Renal cortex interstitium (tissue), 11 donors: ENCODE results near the gene EFTUD2. TPM values are rescaled to one million over a fixed set of nuclear protein-coding genes. Genes with fewer than 3 reads are reported as not detected.

Experiments
- DNase-seq, 11 donors: peaks; one replicate each; pipeline ENCODE4 v3.0.0-alpha.2; 2013; ENCODE audit warnings: low read depth in 9 of 11, low spot score in 4 of 11; ENCODE audit errors: extremely low read depth in 1 of 11
- polyA plus RNA-seq, 3 donors: library from polyadenylated mRNA; unstranded; fragments of 120-200 nt; gene quantifications; one replicate each; pipeline ENCODE4 v1.2.1, GENCODE V29; 2013; ENCODE audit not compliant: insufficient read length in 3 of 3

Gene EFTUD2
- polyA plus RNA-seq, 3 donors = 94.0 to 129 (median 113) TPM

DNA sequence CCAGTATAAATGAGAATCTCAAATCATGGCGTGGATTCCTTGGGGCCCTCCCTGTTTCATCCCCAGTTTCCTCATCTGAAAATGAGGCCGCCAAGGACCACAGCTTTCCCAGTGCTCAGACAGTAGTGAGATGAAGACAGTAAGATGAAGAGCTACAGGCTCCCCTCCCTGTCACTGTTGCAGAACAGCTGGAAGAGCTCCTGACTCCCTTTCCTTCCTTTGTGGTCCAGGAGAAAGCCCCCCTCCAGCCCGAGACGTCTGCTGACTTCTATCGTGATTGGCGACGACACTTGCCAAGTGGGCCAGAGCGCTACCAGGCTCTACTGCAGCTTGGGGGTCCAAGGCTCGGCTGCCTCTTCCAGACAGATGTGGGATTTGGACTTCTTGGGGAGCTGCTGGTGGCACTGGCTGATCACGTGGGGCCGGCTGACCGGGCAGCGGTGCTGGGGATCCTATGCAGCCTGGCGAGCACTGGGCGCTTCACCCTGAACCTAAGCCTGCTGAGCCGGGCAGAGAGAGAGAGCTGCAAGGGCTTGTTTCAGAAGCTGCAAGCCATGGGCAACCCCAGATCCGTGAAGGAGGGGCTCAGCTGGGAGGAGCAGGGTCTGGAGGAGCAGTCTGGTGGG is 3.0 kb upstream of the EFTUD2 start:
- no peak for DNase-seq

DNA sequence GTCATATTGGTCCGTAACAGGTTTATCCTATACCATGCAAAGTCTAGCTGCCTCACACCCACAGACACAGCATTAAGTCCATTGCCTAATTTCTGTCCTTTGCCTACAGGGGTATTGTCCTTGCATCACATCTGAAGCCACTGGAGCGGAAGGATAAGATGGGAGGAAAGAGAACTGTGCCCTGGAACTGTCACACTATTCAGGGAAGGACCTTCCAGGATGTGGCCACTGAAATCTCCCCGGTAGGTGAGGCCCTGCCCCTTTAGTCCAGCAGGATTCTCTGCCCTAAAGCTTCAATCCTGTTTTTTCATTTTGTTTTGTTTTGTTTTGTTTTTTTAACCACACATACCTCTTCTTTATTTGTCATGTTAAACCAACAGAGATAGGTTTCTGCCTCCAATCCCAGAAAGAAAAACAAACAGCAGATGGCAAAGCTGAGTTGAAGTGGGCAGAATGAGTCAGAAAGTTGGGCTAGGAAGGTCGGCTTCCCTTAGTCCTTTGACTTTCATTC is 2.2 kb upstream of the EFTUD2 start:
- DNase-seq = no peak

DNA sequence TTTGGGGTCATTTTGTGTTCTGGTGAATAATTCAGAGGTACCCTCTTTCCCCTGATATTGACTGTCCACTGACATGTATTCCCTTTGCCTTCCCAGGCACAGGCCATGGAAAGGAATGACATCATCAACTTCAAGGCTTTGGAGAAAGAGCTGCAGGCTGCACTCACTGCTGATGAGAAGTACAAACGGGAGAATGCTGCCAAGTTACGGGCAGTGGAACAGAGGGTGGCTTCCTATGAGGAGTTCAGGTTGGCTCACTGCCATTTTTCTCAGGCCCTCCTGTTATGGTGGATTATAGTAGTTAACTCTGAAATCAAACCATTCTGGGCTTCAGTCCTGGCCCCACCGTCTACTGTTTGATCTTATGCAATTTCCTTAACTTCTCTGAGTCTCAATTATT is 1.6 kb upstream of the EFTUD2 start:
- no peak for DNase-seq

DNA sequence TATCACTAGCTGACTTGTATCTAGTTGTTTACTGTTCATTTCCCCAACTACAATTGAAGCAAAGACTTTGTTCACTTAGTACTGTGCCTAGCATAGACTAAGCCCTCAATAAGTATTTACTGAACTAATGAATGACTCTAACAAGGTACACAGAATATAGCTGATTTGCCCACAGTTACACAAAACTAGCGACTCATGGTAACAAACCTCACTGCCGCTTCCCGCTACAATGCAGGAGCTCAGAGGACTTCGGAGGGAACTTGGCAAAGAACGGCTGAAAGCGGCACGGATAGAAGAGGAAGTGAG is 524 bp downstream of the EFTUD2 start:
- no peak for DNase-seq

DNA sequence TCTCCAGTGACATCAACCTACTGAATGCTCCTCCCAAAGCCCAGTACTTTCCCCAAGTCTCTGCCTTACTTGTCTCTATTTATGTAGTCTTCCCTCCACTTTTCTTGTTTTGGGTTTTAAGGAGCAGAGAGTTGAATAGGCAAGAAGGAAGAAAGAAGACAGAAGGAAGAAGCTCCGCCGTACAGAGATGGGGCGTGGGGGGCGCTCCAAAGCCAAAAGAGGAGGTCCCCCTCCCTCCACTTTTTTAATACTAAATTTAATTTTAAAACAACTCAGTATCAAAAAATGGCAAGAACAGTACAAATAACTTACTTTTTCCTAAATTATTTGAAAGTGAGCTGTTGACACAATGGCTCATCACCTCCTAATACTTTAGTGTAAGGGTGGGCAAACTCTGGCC is 4.6 kb downstream of the EFTUD2 start:
- DNase-seq = no peak

DNA sequence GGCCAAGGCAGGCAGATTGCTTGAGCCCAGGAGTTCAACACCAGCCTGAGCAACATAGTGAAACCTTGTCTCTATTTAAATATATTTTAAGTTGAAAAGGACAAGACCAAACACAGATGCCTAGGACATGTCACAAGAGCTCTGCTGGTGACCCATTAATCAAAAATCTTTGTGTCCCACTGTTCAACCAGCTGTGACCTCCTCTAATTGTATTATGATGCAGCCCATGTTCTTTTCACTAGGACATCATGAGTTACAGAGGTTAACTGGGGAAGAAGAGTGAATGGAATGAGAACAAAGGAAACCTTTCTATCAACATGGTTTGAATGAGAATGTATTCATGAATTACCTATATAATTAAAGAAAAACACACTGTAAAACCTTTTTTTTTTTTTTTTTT is 7.0 kb downstream of the EFTUD2 start:
- no peak for DNase-seq

DNA sequence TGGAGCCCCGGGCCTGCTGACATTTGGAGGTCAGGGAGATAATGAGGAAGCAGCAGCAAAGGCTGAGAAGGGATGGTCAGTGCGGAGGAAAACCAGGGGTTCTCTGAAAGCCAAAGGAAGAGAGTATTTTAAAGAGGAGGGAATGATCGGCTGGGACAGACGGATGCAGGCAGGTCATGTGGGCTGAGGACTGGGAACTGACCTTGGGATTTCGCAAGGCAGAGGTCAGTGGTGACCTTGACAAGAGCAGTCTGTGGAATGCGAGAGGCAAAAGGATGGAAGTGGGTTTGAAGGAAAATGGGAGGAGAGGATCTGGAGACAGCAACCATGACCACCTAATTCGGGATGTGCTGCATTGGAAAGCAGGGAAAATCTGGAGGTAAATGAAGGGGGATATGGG is 10.2 kb downstream of the EFTUD2 start:
- DNase-seq = no peak

DNA sequence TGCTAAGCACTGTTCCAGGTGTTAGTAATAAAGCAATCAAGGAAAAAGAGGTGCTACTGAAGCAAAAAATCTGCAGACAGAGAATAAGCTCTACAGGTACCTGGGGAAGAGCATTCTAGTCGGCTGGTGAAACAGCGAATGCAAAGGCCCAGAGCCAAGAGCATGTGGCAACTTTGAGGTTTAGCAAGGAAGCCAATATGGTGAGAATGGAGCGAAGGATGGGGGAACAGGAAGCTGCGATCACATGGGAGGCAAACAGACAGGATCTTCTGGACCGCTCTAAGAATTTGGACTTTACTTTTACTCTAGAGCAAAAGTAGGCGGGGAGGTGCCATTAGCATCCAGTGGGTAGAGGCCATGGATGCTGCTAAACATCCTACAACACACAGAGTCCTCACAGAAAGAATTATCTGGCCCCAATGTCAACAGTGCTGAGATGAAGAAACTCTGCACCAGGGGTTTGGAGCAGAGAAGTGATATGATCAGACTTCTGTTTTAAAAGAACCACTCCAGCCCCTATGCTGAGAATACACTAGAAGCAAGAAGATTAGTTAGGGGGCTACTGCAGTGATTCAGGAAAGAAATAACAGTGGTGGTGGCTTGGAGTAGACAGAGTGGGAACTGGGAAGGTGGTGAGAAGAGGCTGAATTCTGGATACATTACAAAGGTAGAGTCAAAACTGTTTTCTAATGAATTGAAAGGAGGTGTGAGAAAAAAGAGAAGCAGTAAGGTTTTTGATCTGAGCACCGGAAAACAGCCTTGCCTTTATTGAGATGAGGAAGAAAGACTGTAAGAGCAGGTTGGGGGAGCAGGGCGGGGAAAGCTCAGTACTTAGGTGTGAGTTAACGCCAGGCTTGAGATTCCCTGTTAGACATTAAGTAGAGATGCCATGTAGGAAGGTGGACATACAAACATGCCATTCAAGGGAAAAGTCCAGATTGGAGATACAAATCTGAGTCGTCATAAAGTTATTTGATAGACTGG is 11.0 kb downstream of the EFTUD2 start:
- no peak for DNase-seq

DNA sequence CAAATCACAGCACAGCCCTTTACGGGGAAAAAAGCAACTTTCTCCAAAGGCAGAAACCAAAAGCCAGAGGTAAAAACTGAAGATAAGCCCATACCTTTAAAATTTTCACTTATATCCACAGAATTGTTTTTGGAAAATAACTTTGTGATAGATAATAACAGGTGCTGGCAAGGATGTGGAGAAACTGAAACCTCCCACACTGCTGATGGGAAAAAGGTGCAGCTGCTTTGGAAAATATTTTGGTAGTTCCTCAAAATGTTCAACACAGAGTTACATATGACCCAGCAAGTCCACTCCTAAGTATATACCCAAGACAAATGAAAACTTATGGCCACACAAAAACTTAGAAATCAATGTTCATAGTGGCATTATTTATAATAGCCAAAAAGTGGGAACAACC is 12.2 kb downstream of the EFTUD2 start:
- DNase-seq = no peak

DNA sequence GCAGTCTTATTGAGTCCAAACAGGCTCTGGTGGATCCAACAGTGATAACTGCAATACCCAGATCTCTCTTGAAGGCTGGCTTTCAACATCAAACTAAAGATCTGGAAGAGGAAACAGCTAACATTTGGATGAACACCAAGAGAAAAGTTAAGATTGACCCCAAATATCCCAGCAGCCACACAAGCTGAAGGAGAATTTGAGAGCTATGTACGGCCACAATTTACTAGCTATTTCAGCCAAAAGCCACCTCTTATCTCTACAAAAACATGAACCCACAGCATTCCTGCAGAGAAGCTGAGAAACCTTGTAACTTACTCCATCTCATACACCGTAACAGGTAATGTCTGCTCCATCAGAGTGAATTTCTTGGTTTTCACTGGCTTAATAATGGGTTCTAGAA is 14.3 kb downstream of the EFTUD2 start:
- DNase-seq = no peak

DNA sequence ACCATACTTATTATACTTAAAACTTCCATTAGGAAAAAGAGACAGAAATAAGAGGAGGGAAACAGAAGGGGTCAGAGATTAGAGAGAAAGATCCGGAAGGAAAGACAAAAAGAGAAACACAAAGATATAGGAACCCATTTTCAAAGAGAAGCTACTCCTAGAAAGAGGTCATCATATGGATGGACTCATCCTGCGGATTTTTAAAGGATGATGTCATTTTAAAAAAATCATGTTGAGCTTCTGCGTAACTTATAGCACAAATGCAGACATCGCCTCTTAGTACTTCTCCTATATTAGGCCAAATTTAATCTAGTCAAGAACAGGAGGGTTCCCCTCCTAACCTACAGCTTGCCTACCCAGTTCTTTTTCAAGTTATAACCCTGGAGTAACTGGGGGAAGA is 18.1 kb downstream of the EFTUD2 start:
- no peak for DNase-seq

DNA sequence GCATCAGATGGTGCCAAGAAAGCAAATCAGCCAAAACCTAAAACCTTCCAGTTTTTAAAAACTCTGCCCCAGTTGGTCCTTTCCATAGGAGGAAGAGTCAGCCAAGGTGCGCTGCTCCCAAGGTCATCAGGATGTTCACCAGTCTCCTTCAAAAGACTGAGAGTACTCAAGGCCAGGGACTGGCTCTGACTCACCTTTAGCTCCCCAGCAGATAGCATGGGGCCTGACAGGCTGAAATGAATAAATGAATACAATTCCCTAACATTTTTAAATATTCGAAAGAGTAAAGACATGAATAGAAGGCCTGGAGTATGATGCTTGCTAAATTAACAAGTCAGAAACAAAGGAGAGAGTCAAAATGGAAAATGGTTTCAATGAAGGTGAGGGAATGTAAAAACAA is 19.2 kb downstream of the EFTUD2 start:
- DNase-seq = no peak

DNA sequence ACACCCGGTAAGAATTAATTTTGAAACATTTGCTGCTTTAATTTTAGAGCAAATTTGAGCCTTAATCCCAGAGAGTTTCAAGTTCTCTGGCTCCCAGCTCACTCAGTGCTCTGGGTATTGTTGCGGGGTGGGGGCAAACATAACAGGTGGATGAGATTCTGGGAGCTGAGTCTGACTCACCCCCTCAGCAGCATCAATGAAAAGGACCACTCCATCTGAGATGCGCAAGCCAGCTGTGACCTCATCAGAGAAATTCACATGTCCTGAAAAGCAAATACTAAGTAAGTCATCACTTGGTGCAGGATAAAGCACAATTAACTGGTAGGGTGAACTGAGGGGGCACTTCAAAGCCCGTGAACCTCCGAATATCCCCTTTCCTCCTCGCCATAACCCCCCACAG is 19.9 kb downstream of the EFTUD2 start:
- no peak for DNase-seq

DNA sequence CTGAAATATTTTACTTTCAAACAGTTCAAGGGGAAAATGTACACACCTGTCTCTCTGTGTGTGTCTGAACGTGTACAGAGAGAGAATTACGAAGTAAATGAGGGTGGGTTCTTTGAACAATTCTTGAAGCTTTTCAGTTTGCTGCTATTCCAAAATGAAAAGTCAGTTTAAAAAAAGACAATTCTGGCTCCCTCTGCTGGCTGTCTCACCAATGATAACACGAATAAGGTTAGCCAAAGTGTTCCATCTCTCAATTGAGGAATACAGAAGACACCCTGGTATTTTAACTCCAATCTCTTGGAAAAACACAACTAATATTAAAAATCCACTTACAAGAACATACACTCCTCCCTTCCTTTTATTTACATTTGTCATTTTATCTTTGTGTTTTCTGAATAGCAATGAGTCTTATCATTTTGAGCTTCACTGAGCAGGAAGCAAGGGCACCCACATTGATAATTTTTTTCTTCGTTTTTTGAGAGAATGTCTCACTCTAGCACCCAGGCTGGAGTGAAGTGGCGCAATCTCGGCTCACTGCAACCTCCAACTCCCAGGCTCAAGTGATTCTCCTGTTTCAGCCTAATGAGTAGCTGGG is 20.5 kb downstream of the EFTUD2 start:
- DNase-seq = peak in 2 of 11 donors; percentile 18 to 23

DNA sequence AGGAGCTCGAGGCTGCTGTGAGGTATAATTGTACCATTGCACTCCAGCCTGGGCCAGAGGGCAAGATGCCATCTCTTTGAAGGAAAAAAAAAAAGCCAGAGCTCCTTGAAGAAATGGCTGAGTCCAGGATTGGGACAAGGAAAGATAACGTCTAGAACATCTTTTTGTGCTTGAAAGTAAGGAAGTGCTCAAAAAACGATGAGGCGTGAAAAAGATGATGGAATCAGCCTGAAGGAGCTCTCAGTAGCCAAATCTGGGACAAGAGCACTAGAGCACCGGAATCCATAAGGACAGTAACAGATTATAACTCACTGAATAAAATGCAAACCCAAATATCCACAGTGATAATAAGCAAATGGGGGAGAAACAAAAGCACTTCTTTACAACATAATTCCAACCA is 22.1 kb downstream of the EFTUD2 start:
- DNase-seq = no peak

DNA sequence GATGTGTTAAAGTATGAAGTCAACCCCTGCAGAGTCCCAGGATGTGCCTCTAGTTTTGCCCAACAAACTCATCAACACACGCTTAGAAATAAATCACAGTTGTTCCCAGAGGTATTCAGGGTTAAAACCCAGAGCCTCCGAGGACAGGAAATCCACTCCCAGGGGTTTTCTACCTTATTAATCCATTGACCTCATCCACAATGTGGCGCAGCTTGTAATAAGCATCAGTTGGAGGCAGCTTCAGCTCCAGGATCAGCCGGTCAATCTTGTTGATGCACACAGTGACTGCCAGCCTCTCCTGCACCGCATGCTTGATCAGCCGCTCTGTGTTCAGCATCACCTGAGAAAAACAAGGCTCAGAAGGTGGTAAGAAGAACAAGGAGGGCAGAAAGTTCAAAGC is 23.5 kb downstream of the EFTUD2 start:
- no peak for DNase-seq

DNA sequence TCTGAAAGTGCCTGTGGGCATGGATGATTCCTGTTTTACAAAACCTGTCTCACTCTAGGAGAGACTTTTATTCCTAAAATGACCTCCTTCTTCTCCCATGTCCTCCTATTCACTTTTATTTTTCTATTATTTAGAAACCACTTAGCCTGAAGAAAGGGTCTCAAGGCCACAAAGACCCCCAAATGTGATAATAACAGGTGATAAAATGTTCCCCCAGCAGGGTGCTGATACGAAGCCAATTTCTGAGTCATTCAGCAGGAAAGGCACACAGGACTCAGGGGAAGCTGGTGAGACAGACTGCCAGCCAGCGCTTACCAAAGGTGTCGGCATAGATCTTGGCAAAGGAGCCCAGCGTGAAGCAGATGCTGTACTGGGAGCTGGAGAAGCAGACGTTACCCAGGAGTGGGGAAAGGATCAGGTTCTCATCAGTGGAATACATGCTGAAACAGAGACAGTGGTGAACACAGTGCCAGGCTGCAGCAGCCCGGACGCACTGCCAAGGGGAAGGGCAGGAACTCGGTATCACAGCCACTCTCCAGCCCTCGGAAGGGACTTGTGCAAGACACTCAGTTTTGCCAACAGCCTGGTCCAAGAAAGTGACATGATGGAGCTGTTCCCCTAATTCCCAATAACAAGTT is 27.0 kb downstream of the EFTUD2 start:
- no peak for DNase-seq

DNA sequence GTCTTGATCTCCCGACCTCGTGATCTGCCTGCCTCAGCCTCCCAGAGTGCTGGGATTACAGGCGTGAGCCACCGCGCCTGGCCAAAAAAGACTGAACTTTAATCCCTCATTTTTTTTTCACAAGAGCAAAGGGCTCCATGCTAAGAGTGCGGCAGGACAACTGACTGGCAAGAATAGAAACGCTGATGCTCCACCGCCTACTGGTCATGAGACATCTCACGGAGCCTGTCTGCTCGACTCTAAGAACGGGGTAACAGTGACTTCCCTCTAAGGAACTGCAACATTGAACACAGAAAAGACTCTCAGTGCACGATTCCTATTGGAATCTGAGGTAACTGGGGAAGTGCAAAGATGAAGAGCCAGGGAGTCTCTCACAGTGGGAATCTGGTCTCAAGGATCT is 27.7 kb downstream of the EFTUD2 start:
- DNase-seq = no peak

DNA sequence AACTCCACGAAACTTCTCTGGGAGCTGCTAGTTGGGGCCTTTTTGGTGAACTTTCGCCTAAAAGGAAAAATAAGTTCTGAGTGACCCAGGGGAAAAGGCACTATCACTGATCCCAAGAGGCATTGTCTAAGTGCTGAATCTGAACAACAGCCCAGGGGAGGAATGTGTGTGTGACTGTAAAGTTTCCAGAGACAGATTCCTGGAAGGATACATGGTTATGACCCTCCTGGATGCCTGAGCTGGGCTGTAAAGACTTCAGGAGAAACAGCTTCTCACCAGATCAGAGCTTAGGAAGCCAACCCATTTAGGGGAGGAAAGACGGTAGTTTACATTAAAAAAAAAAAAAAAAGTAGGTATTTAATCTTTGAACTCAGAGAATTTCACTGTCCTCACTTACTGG is 31.4 kb downstream of the EFTUD2 start:
- no peak for DNase-seq

DNA sequence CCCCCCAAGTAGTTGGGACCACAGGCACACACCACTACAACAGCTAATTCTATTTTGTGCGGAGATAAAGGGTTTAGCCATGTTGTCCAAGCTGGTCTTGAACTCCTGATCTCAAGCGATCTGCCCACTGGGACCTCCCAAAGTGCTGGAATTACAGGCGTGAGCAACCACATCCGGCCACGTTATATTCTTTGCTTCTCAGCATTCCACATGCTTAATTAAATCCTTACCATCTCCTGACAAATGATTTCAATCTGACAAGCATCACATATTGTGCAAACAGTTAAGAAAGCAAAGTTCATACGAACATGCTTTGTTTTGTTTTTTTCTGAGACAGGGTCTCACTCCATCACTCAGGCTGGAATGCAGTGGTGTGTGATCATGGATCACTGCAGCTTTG is 33.3 kb downstream of the EFTUD2 start:
- no peak for DNase-seq
